Fibroblast of peridontal ligament (primary cell): ENCODE results near the gene RAB4B.
A peak's percentile ranks its signal among the peaks of the same experiment; 100 is the strongest.
"Not testable (repeated sequence)": the region's sequence is repeated elsewhere in the genome, so short reads cannot be mapped to it uniquely, and the experiment has no call there.

Experiments
- DNase-seq: peaks from one replicate; pipeline ENCODE4 v3.0.0-alpha.2; 2010; ENCODE audit errors: extremely low read depth

Gene RAB4B

DNA sequence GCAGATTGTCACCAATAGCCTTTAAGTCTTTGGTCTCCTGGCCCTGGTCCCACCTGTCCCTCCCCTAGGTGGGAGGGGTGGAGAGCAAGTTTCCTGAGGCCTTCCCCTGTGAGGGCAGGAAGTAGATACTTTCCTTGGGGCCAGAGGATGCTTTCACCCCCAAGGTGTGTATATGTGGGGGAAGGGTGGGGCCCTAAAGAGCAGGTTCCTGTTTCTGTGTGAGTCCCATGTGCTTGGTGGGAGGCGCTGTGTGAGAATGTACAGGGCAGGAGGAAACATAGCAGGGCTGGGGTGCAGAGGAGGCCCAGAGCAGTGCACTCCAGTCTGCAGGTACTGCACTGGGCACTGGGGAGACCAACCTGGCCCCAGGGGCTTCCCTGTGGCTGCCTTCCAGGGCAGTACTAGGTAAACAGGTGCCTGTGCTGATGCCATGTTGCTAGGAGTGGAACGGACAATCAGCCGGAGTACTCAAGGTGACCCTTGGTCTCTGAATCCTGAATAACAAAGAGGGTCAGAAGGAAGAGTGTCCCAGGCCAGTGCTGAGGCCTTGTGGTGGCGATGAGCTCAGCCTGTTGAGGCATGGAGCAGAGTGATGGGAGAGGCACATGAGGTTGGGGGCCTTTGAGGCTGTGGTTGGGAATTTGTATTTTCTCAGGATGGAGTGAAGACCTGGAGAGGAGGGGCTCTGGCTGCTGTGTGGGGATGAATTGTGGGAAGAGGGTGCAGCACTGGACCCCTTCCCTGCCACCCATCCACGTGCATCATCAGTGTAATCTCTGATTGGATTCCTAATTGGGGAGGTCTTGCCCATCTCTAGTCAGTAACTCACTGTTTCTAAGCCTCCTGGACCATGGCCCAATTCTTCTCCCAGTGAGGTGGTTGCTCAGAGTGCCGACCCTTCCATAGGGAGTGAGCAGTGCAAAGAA is 26.1 kb downstream of the RAB4B start:
- DNase-seq, result no peak

DNA sequence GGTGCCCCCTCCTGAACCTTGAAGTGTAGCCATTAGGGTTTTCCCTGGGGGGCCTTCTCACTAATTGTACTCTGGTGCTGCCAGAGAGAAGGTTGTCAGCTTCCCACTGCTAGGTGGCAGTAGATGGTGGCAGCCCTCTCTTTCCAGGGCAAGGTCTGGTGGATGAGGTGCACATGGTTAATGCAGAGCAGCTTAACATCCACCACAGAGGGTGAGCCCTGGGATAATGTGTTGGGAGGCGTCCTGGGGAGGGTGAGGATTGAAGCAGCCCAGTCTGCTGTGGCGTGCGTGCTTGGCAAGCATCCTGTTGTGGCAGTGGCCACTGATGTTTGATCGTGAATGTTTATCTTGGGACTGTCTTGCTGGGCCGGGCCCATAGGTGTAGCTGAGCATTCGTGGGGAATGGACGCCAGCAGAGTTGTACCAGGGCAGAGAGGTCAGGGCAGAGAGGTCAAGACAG is 26.8 kb downstream of the RAB4B start:
- no peak for DNase-seq

DNA sequence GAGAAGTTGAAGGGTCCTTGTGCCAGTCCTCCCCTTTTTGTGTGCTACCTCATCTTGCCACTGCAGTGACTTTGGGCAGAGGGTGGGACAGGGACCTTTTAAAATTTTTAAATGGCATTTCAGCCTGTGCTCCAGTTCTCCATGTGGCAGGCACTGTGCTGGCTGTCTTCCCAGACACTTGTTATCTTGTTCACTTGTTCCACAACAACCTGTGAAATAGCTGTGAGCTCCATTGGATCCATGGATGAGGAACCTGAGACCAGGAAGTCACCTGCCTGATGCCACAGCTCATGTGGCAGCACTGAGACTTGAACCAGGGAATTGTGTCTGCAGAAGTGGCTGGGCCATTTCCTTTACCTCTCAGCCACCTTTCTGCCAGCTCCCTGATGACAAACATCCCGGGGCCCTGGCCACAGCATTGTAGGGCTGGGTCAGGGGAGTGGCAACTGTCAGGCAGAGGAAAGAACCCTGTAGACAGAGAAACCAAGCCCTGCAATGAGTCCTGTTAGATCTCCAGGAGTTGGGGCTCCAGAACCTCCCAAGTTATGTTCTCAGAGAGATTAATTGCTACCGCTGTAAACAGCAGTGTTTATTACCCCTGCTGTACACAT is 27.3 kb downstream of the RAB4B start:
- DNase-seq, result no peak

DNA sequence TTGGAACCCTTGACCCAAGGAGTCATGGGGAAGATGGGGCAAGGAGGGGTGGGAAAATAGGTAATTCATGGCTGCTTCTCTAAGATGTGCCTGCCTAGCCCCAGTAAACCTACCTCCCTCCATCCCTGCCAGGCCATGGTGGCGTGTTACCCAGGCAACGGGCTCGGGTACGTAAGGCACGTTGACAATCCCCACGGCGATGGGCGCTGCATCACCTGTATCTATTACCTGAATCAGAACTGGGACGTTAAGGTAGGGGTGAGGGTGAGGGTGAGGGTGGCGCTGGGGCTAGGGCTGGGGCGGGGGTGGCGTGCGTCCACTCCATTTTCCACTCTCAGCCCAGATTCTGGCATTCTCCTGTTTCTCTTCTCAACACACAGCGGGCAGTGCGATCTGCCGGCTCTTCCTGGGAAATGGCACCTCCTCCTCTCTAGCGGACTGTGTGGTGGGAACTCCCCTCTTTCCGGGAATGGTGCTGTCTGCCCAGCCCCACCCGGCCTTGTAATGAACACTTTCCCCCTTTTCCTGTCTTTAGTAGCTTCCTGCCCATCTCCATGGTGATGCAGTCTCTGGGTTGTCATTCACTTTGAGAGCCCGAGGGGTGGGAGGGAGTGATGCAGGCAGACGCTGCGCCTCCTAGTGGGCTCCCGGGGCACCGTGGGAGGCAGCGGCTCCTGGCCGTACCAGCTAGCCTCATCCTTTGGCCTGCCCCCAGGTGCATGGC is 28.5 kb downstream of the RAB4B start:
- DNase-seq, result peak; percentile 92

DNA sequence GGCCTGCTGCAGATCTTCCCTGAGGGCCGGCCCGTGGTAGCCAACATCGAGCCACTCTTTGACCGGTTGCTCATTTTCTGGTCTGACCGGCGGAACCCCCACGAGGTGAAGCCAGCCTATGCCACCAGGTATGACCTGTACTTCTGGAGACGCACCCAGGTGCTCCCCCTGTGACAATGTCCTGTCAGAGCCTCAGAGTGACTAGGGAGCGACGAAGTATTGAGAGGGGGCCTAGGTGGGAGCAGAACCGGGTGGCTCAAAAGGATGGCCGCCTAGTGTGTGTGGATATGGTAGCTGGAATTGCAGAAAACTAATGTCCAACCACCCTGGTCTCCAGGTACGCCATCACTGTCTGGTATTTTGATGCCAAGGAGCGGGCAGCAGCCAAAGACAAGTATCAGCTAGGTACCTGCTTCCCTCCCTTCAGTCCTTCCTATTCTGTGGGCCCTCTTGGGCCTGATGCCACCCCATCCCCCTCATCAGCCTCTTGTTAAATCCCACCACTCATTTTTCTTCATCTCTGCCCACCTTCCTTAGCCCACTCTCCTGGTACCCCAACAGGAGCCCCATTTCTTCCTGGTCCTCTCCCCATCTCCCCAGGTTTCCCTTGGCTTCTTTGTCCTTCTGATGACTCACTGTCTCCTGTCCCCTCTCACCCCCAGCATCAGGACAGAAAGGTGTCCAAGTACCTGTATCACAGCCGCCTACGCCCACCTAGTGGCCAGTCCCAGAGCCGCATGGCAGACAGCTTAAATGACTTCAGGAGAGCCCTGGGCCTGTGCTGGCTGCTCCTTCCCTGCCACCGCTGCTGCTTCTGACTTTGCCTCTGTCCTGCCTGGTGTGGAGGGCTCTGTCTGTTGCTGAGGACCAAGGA is 29.3 kb downstream of the RAB4B start:
- no peak for DNase-seq

DNA sequence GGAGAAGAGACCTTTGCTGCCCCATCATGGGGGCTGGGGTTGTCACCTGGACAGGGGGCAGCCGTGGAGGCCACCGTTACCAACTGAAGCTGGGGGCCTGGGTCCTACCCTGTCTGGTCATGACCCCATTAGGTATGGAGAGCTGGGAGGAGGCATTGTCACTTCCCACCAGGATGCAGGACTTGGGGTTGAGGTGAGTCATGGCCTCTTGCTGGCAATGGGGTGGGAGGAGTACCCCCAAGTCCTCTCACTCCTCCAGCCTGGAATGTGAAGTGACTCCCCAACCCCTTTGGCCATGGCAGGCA is 29.9 kb downstream of the RAB4B start:
- DNase-seq, result no peak

DNA sequence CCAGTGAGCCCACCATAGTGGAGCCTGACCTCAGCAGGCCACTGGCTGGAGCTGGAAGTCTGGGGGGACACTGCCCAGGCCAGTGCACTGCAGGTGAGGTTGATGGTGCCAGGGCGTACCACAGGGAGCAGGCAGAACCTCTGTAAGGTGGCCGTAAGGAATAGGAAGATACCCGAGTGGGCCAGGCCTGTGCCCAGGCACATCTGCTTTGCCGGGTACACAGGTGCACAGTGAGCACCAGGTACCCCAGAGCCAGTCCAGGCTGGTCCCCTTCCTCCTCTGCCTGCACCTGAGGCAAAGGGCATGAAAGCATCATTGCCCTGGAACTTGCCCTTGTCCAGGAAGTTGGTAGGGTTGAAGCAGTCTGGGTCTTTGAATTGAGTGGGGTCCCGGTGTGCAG is 30.4 kb downstream of the RAB4B start:
- no peak for DNase-seq

DNA sequence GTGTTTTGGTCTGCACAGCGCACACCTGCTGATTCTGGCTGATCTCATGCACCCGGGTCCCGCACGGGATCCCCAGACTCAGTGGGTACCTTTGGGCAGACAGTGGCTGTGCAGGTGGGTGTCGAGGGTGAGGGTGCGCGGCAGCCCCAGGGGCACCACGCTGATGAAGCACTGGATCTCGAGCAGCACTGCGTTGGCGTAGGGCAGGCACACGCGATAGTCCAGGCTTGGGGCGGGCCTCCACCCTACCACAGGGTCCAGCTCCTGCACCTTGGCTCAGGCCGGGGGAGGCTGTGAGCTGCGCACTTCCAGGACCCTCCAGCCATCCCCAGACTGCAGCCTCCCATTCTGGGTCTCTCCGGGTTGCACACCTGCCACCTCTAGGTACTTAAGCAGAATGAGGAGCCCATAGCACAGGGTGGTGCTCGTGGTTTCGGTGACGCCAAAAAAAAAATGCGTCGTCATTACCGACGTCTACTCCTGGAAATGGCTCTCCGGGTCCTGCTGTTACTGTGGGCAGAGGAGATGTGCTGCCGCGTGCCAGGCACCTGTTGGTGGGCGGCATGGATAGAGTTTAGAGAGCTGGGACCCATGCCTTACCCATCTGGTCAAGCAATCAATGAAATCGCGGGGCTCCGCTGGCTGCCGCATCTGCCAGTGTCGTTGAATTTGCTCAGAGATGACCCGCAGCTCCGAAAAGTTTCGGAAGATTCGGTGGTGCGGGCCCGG is 31.5 kb downstream of the RAB4B start:
- no peak for DNase-seq

DNA sequence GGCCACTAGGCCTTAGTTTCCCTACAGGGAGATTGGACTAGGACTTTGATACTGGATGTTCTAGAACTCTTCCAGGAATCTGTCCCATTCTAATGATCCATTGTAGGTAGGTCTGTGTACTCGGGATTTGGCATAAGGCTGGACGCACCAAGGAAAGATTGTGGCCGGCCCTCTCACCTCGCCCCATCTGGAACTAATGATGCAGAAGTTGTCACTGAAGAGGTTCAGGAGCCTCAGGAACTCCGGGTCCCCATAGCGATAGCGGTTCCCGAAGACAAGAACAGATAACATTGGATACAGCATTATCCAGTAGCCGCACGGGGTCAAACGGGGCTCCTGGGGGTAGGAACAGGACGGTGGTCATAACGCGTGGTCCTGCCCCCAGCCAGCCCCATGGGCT is 32.1 kb downstream of the RAB4B start:
- DNase-seq, result no peak

DNA sequence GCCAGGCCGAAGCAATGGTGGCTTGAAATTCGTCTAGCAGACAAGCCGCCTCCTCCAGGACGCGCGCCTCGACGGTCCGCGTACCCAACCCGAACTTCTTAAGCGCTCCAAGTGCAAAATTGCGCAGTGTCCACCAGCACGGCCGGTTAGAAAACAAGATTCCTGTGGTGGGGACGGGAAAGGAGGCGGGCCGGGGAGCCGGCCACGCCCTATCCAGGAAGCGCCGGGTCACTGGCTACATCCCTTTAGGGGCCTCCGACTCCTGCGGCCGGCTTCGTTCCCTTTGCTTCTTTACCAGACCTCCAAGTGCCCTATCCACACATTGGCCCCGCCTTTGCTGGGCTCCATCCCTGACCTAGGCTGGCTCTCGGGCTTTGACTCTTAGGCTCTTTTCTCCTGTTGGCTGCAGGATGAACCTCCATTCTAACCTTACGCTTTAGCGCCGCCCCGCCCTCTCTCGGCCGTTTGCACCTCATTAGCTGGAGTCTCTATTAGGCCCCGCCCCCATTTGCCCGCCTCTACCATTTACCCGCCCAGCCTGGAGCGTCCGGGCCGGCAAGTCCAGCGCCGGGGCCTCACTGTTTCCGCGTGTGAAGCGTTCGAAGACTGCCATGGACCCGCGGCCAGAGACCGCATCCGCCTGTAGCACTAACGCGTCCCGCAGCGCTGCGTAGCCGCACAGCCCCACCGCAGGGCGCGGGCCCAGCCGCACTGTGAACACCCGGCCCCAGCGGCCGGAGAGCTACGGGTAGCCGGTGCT is 32.8 kb downstream of the RAB4B start:
- peak; percentile 64 for DNase-seq

DNA sequence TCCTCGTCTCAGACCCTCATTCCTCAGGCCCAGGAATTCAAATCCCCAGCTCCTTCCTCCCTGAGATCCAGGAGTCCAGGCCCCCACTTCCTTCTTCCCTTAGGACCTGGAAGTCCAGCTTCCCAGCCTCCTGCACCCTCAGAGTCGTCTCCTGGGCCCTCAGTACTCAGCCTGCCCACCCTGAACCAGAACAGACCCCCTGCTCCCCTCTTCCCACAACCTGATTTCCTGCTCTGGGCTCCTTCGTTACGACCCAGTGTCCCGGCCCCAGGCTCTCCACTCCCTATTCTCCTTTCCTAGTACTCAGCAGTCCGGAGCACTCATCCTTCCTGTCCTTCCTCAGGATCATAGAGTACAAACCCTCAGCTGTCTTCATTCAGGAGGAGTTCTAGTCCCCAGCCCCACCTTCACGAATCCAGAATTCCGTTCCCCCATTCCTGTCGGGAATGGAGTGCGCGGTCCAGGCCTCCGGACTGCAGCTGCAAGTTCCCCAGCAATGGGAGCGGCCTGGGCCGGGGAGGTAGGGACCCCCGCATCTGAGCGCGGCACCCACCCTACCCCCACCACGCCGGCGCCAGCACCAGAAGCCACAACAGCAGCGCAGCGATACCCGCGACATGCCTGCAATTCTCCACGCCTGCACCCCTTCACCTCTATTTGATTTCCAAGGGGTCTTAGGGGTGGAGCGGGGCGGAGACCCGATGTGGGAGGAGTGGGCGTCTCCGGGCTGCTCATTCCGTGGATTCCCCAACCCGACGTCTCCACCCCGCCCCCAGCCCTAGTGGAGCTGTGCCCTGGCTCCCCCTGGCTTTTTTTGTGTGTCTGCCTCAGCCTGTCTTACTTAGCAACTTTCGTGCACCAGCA is 33.7 kb downstream of the RAB4B start:
- no peak for DNase-seq

DNA sequence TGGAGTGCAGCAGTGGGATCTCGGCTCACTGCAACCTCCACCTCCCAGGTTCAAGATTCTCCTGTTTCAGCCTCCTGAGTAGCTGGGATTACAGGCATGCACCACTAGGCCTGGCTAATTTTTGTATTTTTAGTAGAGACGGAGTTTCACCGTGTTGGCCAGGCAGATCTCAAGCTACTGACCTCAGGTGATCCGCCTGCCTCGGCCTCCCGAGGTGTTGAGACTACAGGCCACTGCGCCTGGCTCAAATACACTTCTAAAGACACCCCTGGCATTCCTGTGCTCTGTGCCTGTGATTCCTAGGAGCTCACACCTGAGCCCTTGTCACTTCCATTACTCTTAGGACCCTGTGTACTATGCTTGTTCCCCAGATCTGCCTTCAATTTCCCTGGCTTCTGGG is 34.5 kb downstream of the RAB4B start:
- not testable (repeated sequence) for DNase-seq

DNA sequence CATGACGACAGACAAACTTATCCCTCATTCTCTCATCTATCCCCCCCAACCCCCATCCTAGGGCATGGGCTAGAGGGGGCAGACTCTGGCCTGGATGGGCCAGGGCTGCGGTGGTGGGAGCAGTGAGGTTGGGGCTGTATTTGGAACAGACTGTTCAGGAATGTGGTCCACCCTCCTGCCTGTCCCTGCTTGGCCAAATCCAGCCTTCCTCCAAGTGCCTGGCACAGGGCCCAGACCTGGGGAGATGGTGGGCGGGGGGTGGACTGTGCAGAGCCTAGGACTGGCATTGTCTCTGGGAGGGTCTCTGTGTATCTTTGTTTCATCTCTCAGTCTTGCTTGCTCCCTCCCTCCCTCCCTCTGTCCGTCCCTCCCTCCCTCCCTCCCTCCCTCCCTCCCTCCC is 35.1 kb downstream of the RAB4B start:
- no peak for DNase-seq

DNA sequence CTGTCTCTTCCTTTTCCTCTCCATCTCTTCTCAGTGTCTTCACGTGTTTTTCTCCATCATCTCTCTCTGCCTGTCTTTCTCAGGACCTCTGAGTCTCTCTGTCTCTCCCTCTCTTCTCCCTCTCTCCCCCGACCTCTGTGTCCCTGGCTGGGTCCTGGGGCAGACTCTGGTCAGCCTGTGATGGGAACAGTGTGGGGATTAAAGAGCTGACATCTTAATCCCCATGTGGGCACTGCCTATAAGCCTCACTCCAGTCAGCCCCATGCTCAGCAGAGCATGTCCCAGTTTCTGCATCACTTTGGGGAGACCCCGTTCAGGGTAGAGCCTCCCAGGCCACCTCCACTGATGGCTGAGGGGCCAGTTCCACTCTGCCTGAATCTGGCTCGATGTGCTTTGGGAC is 37.2 kb downstream of the RAB4B start:
- DNase-seq, result no peak

DNA sequence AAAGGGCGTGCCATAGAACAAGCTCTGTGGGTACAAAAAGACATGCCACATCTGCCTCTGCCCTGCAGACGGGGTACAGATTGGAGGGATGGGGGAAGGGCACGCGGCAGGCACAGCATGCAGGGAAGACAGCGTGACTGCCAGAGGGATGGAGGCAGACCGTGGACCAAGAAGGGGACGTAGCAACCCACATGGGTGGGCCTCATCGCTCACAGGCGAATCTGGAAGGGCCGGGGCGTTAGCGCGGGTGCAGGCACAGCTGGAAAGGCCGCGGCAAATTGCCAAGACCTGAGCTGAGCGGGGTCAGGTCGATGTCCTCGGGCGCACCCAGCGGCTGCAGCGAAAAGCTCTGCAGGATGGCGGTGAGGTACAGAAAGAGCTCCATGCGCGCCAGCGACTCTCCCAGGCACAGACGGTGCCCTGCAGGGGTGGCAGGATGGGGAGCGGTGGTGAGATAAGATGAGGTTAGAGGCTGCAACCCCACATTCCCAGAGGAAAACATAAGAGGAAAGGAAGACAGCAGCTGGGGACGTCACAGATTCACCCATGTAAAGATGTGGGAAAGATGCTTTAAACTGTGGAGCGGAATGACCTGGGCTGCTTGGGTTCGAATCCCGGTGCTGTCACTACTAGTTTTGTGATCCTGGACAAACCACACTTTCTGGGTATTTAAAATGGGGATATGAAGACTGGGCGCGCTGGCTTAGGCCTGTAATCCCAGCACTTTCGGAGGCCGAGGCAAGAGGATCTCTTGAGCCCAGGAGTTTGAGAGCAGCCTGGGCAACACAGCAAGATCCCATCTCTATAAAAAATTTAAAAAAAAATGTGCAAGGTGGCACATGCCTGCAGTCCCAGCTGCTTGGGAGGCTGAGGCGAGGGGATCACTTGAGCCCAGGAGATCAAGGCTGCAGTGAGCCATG is 40.7 kb downstream of the RAB4B start:
- peak; percentile 44 for DNase-seq

DNA sequence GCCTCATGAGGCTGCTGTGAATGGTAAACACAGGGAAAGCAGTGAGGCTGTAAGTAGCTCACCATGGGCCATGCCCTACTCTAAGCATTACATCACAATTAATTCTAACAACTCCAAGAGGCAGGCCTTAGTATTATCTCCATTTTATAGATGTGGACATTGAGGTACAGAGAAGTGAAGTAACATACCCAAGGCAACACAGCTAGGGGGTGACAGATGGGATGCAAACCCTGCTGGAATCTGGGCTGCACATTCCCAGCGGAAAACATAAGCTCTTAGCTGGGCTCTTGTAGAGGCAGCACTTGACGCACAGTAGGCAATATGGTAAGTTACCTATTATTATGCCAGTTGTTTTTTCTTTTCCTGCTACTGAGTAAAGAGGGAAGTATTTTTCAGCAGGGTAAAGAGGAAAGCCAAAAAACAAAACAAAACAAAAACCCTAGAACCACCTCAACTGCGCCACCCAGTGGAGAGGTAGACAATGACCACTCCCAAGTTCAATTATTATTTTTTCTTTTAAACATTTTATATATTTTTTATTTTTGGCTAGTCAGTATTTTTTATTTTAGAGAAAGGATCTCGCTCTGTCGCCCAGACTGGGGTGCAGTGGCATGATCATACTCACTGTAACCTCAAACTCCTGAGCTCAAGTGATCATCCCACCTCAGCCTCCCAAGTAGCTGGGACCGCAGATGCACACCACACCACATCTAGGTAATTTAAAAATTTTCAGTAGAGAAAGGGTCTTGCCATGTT is 41.6 kb downstream of the RAB4B start:
- peak; percentile 67 for DNase-seq

DNA sequence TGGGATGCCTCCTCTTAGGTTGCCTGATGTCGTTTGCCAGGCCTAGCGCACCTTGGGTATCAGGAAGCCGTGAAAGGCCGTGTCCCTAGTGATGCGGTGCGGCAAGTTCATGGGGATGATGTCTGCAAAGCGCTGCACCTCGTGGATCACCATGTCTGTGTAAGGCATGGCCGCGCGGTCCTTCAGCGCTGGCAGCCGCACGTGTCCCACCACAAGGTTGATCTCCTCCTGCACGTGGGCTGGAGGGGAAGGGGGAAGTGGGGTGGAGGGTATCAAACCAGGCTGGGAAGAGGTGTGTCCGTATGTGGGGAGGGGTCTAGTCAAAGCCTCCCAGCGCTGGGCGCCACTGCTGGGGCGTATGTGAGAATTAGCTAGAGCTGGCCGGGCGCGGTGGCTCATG is 44.1 kb downstream of the RAB4B start:
- no peak for DNase-seq
